ENCODE data around the gene RIT2.

DNA sequence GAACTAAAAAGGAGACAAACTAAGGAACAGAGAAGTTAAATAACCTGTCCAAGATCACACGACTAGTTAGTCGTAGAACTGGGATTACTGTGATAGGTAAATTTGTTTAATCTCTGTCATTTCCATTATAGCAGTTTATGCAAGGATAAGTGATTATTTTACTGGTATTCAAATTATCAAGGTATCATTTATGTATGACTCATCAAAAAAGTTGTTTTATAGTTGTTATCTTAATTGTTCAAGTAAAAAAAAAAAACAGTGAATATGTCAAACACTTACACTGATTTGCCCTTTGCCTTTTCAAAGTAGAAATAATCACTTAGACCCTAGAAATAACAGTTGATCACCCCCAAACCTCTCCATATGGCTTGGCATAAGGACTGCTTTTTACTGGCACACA, 173.6 kb downstream of the RIT2 start:
- TF ChIP-seq, protein P1, sequence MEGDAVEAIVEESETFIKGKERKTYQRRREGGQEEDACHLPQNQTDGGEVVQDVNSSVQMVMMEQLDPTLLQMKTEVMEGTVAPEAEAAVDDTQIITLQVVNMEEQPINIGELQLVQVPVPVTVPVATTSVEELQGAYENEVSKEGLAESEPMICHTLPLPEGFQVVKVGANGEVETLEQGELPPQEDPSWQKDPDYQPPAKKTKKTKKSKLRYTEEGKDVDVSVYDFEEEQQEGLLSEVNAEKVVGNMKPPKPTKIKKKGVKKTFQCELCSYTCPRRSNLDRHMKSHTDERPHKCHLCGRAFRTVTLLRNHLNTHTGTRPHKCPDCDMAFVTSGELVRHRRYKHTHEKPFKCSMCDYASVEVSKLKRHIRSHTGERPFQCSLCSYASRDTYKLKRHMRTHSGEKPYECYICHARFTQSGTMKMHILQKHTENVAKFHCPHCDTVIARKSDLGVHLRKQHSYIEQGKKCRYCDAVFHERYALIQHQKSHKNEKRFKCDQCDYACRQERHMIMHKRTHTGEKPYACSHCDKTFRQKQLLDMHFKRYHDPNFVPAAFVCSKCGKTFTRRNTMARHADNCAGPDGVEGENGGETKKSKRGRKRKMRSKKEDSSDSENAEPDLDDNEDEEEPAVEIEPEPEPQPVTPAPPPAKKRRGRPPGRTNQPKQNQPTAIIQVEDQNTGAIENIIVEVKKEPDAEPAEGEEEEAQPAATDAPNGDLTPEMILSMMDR (IDR thresholded peaks at IDR 0.05), result no peak
- no peak for TF ChIP-seq POLR2A (IDR thresholded peaks at IDR 0.05)
